Measurements from ENCODE around the gene PRH1.

PRH1 gene

DNA sequence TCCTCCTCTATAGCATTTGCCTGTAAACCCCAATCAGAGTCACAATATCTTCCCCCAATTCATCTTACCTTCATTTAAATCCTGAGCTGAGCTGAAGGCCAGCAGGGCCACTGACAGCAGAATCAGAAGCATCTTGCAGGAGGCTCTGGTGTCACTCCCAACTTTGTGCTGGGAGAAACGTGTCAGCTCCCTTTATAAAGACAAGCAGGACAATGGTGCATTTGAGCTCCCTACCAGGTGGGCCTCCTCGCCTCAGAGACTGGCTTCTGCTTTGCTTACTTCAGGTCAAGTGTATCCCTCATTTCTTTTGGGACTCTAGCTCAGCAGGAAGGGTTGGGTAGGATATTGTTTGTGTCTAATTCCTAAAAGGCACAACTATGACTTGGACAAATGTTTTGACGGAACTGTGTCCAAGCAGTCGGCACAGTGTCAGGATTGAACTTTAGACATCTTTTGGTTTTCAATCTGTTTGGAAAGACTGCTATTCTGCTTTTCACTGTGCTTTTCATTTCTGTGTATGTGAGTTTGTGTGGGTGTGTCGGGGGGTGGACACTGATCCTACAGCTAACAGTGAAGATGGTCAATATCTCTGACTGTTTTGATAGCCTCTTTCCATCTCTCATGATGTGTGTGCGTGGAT lies at the start of gene PRH1:
Gene PRH1, minus strand, starts transcription at position 170 of the 640 bp plus-strand sequence. Its CDS starts 38 bp downstream, at position 132.
- Histone ChIP-seq H3K36me3 (ENCODE audit: insufficient read depth, low read length) (no peaks in the 10 kb centered on the region), H3K79me2 (ENCODE audit: control insufficient read depth, insufficient read depth, low read length, unreplicated experiment) (no peaks in the 10 kb centered on the region), H3K4me3 (ENCODE audit: low read depth, low read length) (no peak within 1 kb of the TSS), H3K27ac (ENCODE audit: low read depth, low read length) (no peak within 1 kb of the TSS), H3K4me1 (ENCODE audit: control insufficient read depth, insufficient read depth, low read length, unreplicated experiment) (no peaks in the 10 kb centered on the region), H2AFZ (ENCODE audit: low read length, unreplicated experiment) (no peak within 1 kb of the TSS), H3K27me3 (ENCODE audit: insufficient read depth, low read length) (no peaks in the 10 kb centered on the region)

DNA sequence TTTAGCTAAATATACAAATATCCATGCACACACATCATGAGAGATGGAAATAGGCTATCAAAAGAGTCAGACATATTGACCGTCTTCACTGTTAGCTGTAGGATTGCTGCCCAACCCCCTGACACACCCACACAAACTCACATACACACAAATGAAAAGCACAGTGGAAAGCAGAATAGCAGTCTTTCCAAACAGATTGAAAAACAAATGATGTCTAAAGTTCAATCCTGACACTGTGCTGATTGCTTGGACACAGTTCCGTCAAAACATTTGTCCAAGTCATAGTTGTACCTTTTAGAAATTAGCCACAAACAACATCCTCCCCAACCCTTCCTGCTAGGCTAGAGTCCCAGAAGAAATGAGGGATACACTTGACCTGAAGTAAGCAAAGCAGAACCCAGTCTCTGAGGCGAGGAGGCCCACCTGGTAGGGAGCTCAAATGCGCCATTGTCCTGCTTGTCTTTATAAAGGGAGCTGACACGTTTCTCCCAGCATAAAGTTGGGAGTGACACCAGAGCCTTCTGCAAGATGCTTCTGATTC lies 44.8 kb upstream of the PRH1 start, which contains the start of gene PRH2:
Gene PRH2, plus strand, starts transcription at position 491 of the 541 bp plus-strand sequence. Its CDS starts 38 bp downstream, at position 529.
- H3K36me3 ChIP-seq (ENCODE audit: insufficient read depth, low read length): no peaks in the 10 kb centered on the region
- no peaks in the 10 kb centered on the region for H3K79me2 ChIP-seq (ENCODE audit: control insufficient read depth, insufficient read depth, low read length, unreplicated experiment)
- no peaks in the 10 kb centered on the region for H3K4me1 ChIP-seq (ENCODE audit: control insufficient read depth, insufficient read depth, low read length, unreplicated experiment)
- no peaks in the 10 kb centered on the region for H3K27me3 ChIP-seq (ENCODE audit: insufficient read depth, low read length)
- no peak within 1 kb of the TSS for H3K4me3 ChIP-seq (ENCODE audit: low read depth, low read length)
- H2AFZ ChIP-seq (ENCODE audit: low read length, unreplicated experiment): no peak within 1 kb of the TSS
- H3K27ac ChIP-seq (ENCODE audit: low read depth, low read length): no peak within 1 kb of the TSS

DNA sequence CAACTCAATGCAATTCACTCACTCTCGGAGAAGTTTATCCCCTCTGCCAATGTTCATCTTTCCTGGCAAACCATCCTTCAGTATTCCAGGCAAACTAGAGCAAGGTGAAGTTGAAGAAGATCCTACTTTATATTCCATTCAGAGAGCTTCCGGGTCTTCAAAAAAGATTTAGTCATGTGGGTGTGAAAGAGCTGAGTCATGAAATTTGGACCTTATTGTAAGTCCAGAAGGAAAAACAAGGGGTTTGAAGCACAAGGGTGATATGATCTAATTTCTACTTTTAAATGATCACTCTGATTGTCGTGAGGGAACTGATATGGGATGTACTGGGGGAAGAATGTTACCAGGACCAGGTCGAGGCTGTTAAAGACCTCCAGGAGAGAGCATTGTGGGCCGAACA lies 42.2 kb upstream of the PRH1 start:
- H3K27ac ChIP-seq (ENCODE audit: low read depth, low read length): no peak overlapping the region
- no peaks in the 10 kb centered on the region for H3K4me1 ChIP-seq (ENCODE audit: control insufficient read depth, insufficient read depth, low read length, unreplicated experiment)
- H3K79me2 ChIP-seq (ENCODE audit: control insufficient read depth, insufficient read depth, low read length, unreplicated experiment): no peaks in the 10 kb centered on the region
- no peaks in the 10 kb centered on the region for H3K36me3 ChIP-seq (ENCODE audit: insufficient read depth, low read length)
- no peaks in the 10 kb centered on the region for H3K27me3 ChIP-seq (ENCODE audit: insufficient read depth, low read length)
- H3K4me3 ChIP-seq (ENCODE audit: low read depth, low read length): no peak overlapping the region
- H2AFZ ChIP-seq (ENCODE audit: low read length, unreplicated experiment): no peak overlapping the region

DNA sequence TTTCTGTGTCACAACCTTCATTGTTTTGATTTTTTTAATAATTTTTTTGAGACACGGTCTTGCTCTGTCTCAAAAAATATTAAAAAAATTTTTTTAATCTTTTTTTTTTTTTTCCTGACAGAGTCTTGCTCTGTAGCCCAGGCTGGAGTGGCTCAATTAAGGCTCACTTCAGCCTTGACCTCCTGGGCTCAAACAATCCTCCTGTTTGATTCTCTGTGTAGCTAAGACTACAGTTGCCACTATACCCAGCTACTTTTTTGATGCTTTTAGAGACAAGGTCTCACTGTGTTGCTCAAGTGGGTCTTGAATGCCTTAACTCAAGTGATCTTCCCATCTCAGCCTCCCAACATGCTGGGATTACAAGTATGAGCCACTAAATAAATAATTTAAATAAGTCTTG lies 35.8 kb upstream of the PRH1 start:
- Histone ChIP-seq H3K79me2 (ENCODE audit: control insufficient read depth, insufficient read depth, low read length, unreplicated experiment) (no peaks in the 10 kb centered on the region), H2AFZ (ENCODE audit: low read length, unreplicated experiment) (no peak overlapping the region), H3K4me3 (ENCODE audit: low read depth, low read length) (no peak overlapping the region), H3K36me3 (ENCODE audit: insufficient read depth, low read length) (no peaks in the 10 kb centered on the region), H3K4me1 (ENCODE audit: control insufficient read depth, insufficient read depth, low read length, unreplicated experiment) (no peaks in the 10 kb centered on the region), H3K27me3 (ENCODE audit: insufficient read depth, low read length) (no peaks in the 10 kb centered on the region), H3K27ac (ENCODE audit: low read depth, low read length) (no peak overlapping the region)

DNA sequence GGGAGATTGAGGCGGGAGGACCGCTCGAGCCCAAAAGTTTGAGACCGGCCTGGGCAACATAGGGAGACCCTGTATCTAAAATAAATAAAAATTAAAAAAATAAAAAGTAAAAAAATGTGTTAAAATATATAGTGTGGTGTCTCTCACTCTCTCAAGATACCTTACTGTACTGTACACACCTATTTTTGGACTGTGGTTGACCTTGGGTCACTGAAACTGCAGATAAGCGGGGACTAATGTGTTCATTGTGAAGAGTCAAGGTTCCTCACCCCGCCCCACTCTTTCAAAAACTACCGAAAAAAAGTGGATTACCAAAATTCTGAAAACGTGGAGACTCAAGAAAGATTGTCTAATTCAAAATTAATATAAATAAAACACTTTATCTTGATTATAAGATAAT lies 26.3 kb upstream of the PRH1 start:
- H3K27ac ChIP-seq (ENCODE audit: low read depth, low read length): no peak overlapping the region
- no peak overlapping the region for H3K4me3 ChIP-seq (ENCODE audit: low read depth, low read length)
- no peaks in the 10 kb centered on the region for H3K4me1 ChIP-seq (ENCODE audit: control insufficient read depth, insufficient read depth, low read length, unreplicated experiment)
- H3K36me3 ChIP-seq (ENCODE audit: insufficient read depth, low read length): 0 out of 2 replicates have a peak, but pooled peaks cover 5% of the 10 kb centered on the region
- H3K79me2 ChIP-seq (ENCODE audit: control insufficient read depth, insufficient read depth, low read length, unreplicated experiment): no peaks in the 10 kb centered on the region
- no peak overlapping the region for H2AFZ ChIP-seq (ENCODE audit: low read length, unreplicated experiment)
- no peaks in the 10 kb centered on the region for H3K27me3 ChIP-seq (ENCODE audit: insufficient read depth, low read length)

DNA sequence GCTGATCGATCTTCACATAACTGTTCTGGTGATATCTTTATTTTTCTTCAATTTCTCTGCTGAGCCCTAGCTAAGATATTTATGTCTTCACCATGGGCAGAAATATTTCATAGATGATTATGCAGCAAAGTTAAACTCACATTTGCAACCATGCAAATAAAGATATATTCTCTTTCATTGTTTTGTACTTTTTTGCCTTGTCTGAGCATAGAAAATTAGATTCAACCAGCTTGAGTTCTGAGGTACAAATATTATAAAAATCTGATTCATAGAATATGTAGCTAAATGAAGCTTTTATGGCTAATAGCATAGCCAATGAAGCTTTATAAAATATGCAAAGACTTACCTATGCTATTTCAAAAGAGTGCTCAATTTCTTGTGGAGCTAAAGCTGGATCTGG lies 25.4 kb upstream of the PRH1 start, which contains the start of gene TAS2R13:
Gene TAS2R13, minus strand, starts transcription at position 101 of the 400 bp plus-strand sequence. CDS start 264 bp downstream, outside the sequence.
- H2AFZ ChIP-seq (ENCODE audit: low read length, unreplicated experiment): no peak within 1 kb of the TSS
- no peaks in the 10 kb centered on the region for H3K27me3 ChIP-seq (ENCODE audit: insufficient read depth, low read length)
- no peaks in the 10 kb centered on the region for H3K79me2 ChIP-seq (ENCODE audit: control insufficient read depth, insufficient read depth, low read length, unreplicated experiment)
- H3K4me1 ChIP-seq (ENCODE audit: control insufficient read depth, insufficient read depth, low read length, unreplicated experiment): no peaks in the 10 kb centered on the region
- H3K4me3 ChIP-seq (ENCODE audit: low read depth, low read length): no peak within 1 kb of the TSS
- 0 out of 2 replicates have a peak, but pooled peaks cover 5% of the 10 kb centered on the region for H3K36me3 ChIP-seq (ENCODE audit: insufficient read depth, low read length)
- no peak within 1 kb of the TSS for H3K27ac ChIP-seq (ENCODE audit: low read depth, low read length)

DNA sequence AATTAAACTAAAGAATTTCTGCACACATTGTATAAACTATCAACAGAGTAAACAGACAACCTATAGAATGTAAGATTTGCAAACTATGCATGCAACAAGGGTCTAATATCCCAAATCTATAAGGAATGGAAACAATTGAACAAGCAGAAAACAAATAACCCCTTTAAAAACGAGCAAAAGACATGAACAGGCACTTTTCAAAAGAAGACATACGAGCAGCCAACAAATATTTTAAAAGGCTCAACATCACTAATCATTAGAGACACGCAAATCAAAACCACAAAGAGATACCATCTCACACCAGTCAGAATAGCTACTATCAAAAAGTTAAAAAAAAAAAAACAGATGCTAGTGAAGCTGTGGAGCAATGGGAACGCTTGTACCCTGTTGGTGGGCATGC lies 20.6 kb upstream of the PRH1 start:
- Histone ChIP-seq H3K27me3 (ENCODE audit: insufficient read depth, low read length) (no peaks in the 10 kb centered on the region), H3K4me3 (ENCODE audit: low read depth, low read length) (no peak overlapping the region), H3K27ac (ENCODE audit: low read depth, low read length) (no peak overlapping the region), H3K79me2 (ENCODE audit: control insufficient read depth, insufficient read depth, low read length, unreplicated experiment) (no peaks in the 10 kb centered on the region), H3K36me3 (ENCODE audit: insufficient read depth, low read length) (0 out of 2 replicates have a peak, but pooled peaks cover 5% of the 10 kb centered on the region), H2AFZ (ENCODE audit: low read length, unreplicated experiment) (no peak overlapping the region), H3K4me1 (ENCODE audit: control insufficient read depth, insufficient read depth, low read length, unreplicated experiment) (no peaks in the 10 kb centered on the region)

DNA sequence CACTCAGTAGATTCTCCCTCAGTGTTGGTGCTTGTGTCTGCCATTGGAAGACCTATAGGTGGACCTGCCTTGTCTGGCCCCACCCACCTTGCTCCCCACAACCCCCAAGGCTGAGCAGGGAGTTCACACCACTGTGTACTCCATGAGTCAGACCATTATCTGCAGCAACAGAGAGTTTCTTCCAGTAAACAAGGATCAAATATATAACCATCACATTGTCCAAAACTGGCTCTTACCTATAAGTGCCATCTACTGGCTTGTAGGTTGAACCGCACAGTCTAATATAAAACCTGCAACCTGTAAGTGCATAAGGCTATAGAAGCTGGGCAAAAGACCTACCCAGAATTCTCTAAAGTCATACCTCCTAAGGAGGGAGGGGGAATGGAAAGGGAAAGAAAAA lies 17.4 kb upstream of the PRH1 start:
- no peaks in the 10 kb centered on the region for H3K4me1 ChIP-seq (ENCODE audit: control insufficient read depth, insufficient read depth, low read length, unreplicated experiment)
- H3K36me3 ChIP-seq (ENCODE audit: insufficient read depth, low read length): no peaks in the 10 kb centered on the region
- H2AFZ ChIP-seq (ENCODE audit: low read length, unreplicated experiment): no peak overlapping the region
- H3K4me3 ChIP-seq (ENCODE audit: low read depth, low read length): no peak overlapping the region
- no peaks in the 10 kb centered on the region for H3K79me2 ChIP-seq (ENCODE audit: control insufficient read depth, insufficient read depth, low read length, unreplicated experiment)
- no peaks in the 10 kb centered on the region for H3K27me3 ChIP-seq (ENCODE audit: insufficient read depth, low read length)
- no peak overlapping the region for H3K27ac ChIP-seq (ENCODE audit: low read depth, low read length)

DNA sequence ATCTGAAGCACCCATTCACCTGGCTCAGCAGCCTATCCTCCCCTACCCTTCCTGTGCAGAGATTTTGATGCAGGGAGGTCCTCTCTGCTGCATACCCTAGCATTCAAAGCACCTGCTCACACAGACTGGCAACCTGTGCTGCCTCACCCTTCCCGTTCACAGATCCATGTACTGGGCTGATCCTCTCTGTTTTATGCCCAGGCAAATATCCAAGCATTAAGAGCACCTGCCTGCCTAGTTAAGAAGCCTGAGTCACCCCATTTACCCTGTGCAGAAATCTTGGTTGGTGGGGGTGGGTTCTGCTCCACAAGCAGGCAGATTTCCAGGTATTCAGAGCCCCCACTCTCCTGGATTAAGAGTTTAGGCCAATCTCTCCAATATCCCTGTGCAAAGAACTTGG lies 16.9 kb upstream of the PRH1 start:
- no peaks in the 10 kb centered on the region for H3K27me3 ChIP-seq (ENCODE audit: insufficient read depth, low read length)
- H3K79me2 ChIP-seq (ENCODE audit: control insufficient read depth, insufficient read depth, low read length, unreplicated experiment): no peaks in the 10 kb centered on the region
- H3K27ac ChIP-seq (ENCODE audit: low read depth, low read length): no peak overlapping the region
- H3K4me1 ChIP-seq (ENCODE audit: control insufficient read depth, insufficient read depth, low read length, unreplicated experiment): no peaks in the 10 kb centered on the region
- no peaks in the 10 kb centered on the region for H3K36me3 ChIP-seq (ENCODE audit: insufficient read depth, low read length)
- H2AFZ ChIP-seq (ENCODE audit: low read length, unreplicated experiment): no peak overlapping the region
- H3K4me3 ChIP-seq (ENCODE audit: low read depth, low read length): no peak overlapping the region

DNA sequence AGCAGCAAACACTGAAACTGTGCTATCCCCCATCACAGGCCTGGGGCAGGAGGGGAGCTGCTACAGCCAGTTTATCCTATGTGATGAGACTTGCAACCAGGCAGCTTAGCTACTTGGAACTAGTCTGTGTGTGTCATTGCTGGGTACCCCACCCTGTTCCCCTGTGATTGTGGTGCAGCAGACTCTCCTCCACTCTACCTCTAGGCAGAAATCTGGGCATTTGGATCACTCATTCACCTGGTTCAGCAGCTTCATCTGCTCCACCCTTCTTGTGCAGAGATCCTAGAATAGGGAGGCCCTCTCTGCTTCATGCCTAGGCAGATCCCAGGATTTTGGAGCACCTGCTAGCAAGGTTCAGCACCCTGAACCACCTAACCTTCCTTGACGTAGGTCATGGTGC lies 16.5 kb upstream of the PRH1 start:
- no peaks in the 10 kb centered on the region for H3K4me1 ChIP-seq (ENCODE audit: control insufficient read depth, insufficient read depth, low read length, unreplicated experiment)
- no peaks in the 10 kb centered on the region for H3K36me3 ChIP-seq (ENCODE audit: insufficient read depth, low read length)
- no peak overlapping the region for H2AFZ ChIP-seq (ENCODE audit: low read length, unreplicated experiment)
- H3K27me3 ChIP-seq (ENCODE audit: insufficient read depth, low read length): no peaks in the 10 kb centered on the region
- H3K4me3 ChIP-seq (ENCODE audit: low read depth, low read length): no peak overlapping the region
- no peaks in the 10 kb centered on the region for H3K79me2 ChIP-seq (ENCODE audit: control insufficient read depth, insufficient read depth, low read length, unreplicated experiment)
- no peak overlapping the region for H3K27ac ChIP-seq (ENCODE audit: low read depth, low read length)

DNA sequence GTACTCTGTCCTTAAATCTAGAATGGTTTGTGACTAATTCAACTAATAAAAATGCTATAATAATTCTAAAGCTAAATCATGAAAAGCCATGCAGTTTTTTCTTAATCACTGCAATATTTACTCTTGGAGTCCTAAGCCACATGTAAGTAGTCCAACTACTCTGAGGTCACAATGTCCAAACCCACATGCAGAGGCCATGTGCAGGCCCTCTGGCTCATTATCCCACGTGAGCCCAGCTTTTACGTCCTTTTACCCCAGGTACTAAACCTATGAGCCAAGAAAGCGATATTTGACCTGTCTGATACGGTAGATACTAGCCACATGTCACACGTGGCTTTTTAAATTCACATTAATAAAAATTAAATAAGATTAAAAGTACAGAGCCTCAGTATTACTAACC lies 12.8 kb upstream of the PRH1 start:
- no peak overlapping the region for H3K27ac ChIP-seq (ENCODE audit: low read depth, low read length)
- no peaks in the 10 kb centered on the region for H3K27me3 ChIP-seq (ENCODE audit: insufficient read depth, low read length)
- no peaks in the 10 kb centered on the region for H3K79me2 ChIP-seq (ENCODE audit: control insufficient read depth, insufficient read depth, low read length, unreplicated experiment)
- H3K4me1 ChIP-seq (ENCODE audit: control insufficient read depth, insufficient read depth, low read length, unreplicated experiment): no peaks in the 10 kb centered on the region
- no peak overlapping the region for H3K4me3 ChIP-seq (ENCODE audit: low read depth, low read length)
- H2AFZ ChIP-seq (ENCODE audit: low read length, unreplicated experiment): no peak overlapping the region
- no peaks in the 10 kb centered on the region for H3K36me3 ChIP-seq (ENCODE audit: insufficient read depth, low read length)

Data from ACC112 (cell line).